Aortic smooth muscle cell (primary cell): Measurements from ENCODE around the gene IRGC. TPM values are rescaled to one million over a fixed set of nuclear protein-coding genes. Genes with fewer than 3 reads are reported as not detected.

Experiments used
- total RNA-seq: library from RNA; depleted of rRNA; stranded (reverse); fragments of >200 nt; gene quantifications from 2 replicates; pipeline ENCODE4 v1.2.3, GENCODE V29; 2014

Gene IRGC
- not detected in 2 replicates for total RNA-seq

GRCh38 chr19:43715776-43716175 lies at the start of gene IRGC:
IRGC (plus strand) TSS chr19:43716076; CDS start chr19:43718559, 2,483 bp downstream.

DNA sequence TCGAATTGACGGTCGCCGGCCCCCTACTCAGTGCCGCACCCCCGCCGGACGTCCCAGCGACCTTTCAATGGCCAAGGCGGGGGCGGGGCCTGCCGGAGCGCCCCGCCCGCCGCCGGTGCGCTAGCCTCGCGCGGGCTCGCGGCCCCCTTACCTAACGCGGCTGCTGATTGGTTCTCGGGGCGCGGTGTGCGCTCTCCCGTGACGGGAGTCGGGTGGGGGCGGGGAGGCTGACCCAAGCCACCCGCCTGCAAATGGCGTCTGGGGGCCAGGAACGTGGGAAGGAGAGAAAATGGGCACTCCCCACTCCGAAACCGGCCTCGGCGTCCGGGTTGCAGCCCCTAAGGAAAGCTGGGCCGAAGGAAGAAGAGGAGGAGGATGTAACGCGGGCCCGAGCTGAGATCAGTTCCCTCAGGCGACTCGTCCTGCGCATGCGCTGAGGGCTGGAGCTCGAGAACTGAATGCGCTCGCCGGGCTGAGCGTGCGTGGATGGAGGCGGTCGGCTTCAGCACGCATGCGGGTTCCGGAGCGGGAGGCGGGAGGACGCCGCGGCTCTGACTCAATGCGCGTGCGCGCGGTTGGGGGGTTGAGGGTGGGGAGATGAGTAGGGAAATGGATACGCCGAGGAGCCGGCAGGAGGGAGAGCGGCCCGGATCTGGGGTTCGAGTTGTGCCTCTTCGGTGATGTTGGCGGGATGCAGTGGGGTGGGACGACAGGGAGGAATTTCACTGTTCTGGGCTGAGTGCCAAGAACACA lies 38.8 kb downstream of the IRGC start, which contains the start of gene SMG9:
Gene SMG9 (minus strand): TSS at position 460 of the 753 bp plus-strand sequence. CDS start 4,221 bp downstream, outside the sequence.

Other genes with a start within 250 kb of the IRGC start
- gene PHLDB3, start 211.3 kb upstream of the IRGC start, total RNA-seq = 9.0 and 13.4 TPM in 2 replicates
- gene ETHE1, start 188.9 kb upstream of the IRGC start, total RNA-seq = 95.8 and 104 TPM in 2 replicates
- gene ZNF575, start 182.9 kb upstream of the IRGC start, total RNA-seq = 0.25 and 0.26 TPM in 2 replicates
- gene XRCC1, start 140.5 kb upstream of the IRGC start, total RNA-seq = 14.1 and 14.7 TPM in 2 replicates
- gene PINLYP, start 140.3 kb upstream of the IRGC start, total RNA-seq = 2.2 and 5.3 TPM in 2 replicates
- 18.8 and 21.5 TPM in 2 replicates for gene IRGQ, start 119.9 kb upstream of the IRGC start, total RNA-seq
- gene ZNF576, start 119.5 kb upstream of the IRGC start, total RNA-seq = 8.3 and 9.1 TPM in 2 replicates
- gene SRRM5, start 104.0 kb upstream of the IRGC start, total RNA-seq = 0.06 TPM in 1 of 2 replicates, not detected in the other
- gene ZNF428, start 96.4 kb upstream of the IRGC start, total RNA-seq = 39.4 and 43.3 TPM in 2 replicates
- 0.68 and 1.1 TPM in 2 replicates for gene CADM4, start 76.2 kb upstream of the IRGC start, total RNA-seq
- 73.4 and 124 TPM in 2 replicates for gene PLAUR, start 45.9 kb upstream of the IRGC start, total RNA-seq
- gene SMG9, start 38.9 kb downstream of the IRGC start, total RNA-seq = 9.9 and 13.9 TPM in 2 replicates
- 10.4 and 12.2 TPM in 2 replicates for gene KCNN4, start 64.9 kb downstream of the IRGC start, total RNA-seq
- gene LYPD5, start 86.4 kb downstream of the IRGC start, total RNA-seq = 0.31 and 0.40 TPM in 2 replicates
- gene ZNF283, start 111.2 kb downstream of the IRGC start, total RNA-seq = 10.8 and 12.9 TPM in 2 replicates
- gene ZNF404, start 167.9 kb downstream of the IRGC start, total RNA-seq = 1.7 and 3.4 TPM in 2 replicates
- 18.2 and 21.7 TPM in 2 replicates for gene ZNF45, start 219.2 kb downstream of the IRGC start, total RNA-seq
- 7.8 and 8.8 TPM in 2 replicates for gene ZNF221, start 235.2 kb downstream of the IRGC start, total RNA-seq